H9 (cell line): ENCODE results near the gene PXK. TPM values are rescaled to one million over a fixed set of nuclear protein-coding genes. Genes with fewer than 3 reads are reported as not detected.

Experiments used
- DNase-seq: peaks from one replicate; pipeline ENCODE4 v3.0.0-alpha.2; 2017
- H2AFZ ChIP-seq: one replicate; pipeline ENCODE4 v1.6.1; 2013; ENCODE audit warnings: mild to moderate bottlenecking, low read length, control low read depth, moderate library complexity
- H2AK5ac ChIP-seq: 2 replicates; pipeline ENCODE4 v1.6.1; 2013; ENCODE audit warnings: low read length, control low read depth, mixed read lengths; ENCODE audit not compliant: insufficient read length
- H2BK120ac ChIP-seq: one replicate; pipeline ENCODE4 v1.6.1; 2013; ENCODE audit warnings: low read depth, mild to moderate bottlenecking, low read length, control low read depth, inconsistent platforms; ENCODE audit not compliant: poor library complexity, severe bottlenecking
- H2BK12ac ChIP-seq: 2 replicates; pipeline ENCODE4 v1.6.1; 2013; ENCODE audit warnings: low read length, control low read depth, mixed read lengths, low read depth; ENCODE audit not compliant: insufficient read length
- H2BK15ac ChIP-seq: 2 replicates; pipeline ENCODE4 v1.6.1; 2013; ENCODE audit warnings: low read depth, low read length, control low read depth
- H2BK20ac ChIP-seq: one replicate; pipeline ENCODE4 v1.6.1; 2013; ENCODE audit warnings: low read depth, mild to moderate bottlenecking, low read length, control low read depth, inconsistent platforms; ENCODE audit not compliant: poor library complexity, severe bottlenecking
- H2BK5ac ChIP-seq: 2 replicates; pipeline ENCODE4 v1.6.1; 2013; ENCODE audit warnings: low read length, control low read depth, mixed read lengths; ENCODE audit not compliant: insufficient read length
- H3K14ac ChIP-seq: 2 replicates; pipeline ENCODE4 v1.6.1; 2013; ENCODE audit warnings: low read length, control low read depth; ENCODE audit not compliant: insufficient read depth
- H3K18ac ChIP-seq: 2 replicates; pipeline ENCODE4 v1.6.1; 2013; ENCODE audit warnings: low read depth, mild to moderate bottlenecking, mixed read lengths, low read length, control low read depth; ENCODE audit not compliant: insufficient read length
- H3K23ac ChIP-seq: 2 replicates; pipeline ENCODE4 v1.6.1; 2013; ENCODE audit warnings: low read length, control low read depth, mixed read lengths, low read depth; ENCODE audit not compliant: insufficient read length
- H3K23me2 ChIP-seq: 2 replicates; pipeline ENCODE4 v1.6.1; 2013; ENCODE audit warnings: low read depth, mild to moderate bottlenecking, mixed read lengths, low read length, control low read depth; ENCODE audit not compliant: insufficient read length, poor library complexity, severe bottlenecking
- H3K27ac ChIP-seq: 2 replicates; pipeline ENCODE4 v1.5.1; 2013; ENCODE audit warnings: low read length, control low read depth, mixed read lengths, low read depth; ENCODE audit not compliant: insufficient read length
- H3K27me3 ChIP-seq: 2 replicates; pipeline ENCODE4 v1.6.1; 2013; ENCODE audit warnings: low read length, control low read depth, inconsistent platforms; ENCODE audit not compliant: insufficient read depth
- H3K4ac ChIP-seq: 2 replicates; pipeline ENCODE4 v1.6.1; 2013; ENCODE audit warnings: low read depth, mild to moderate bottlenecking, control low read depth, inconsistent platforms, low read length, moderate library complexity
- H3K4me1 ChIP-seq: 2 replicates; pipeline ENCODE4 v1.6.1; 2013; ENCODE audit warnings: low read length, control low read depth, inconsistent platforms; ENCODE audit not compliant: insufficient read depth
- H3K4me2 ChIP-seq: 2 replicates; pipeline ENCODE4 v1.6.1; 2013; ENCODE audit warnings: low read length, control low read depth, mixed read lengths; ENCODE audit not compliant: insufficient read length, insufficient read depth
- H3K56ac ChIP-seq: 2 replicates; pipeline ENCODE4 v1.6.1; 2013; ENCODE audit warnings: low read depth, mild to moderate bottlenecking, mixed read lengths, low read length, control low read depth; ENCODE audit not compliant: insufficient read length
- H3K79me1 ChIP-seq: 2 replicates; pipeline ENCODE4 v1.6.1; 2013; ENCODE audit warnings: low read depth, mild to moderate bottlenecking, moderate library complexity, low read length, control low read depth, inconsistent platforms; ENCODE audit not compliant: insufficient read depth, poor library complexity, severe bottlenecking
- H3K79me2 ChIP-seq: 2 replicates; pipeline ENCODE4 v1.6.1; 2013; ENCODE audit warnings: low read length, control low read depth, inconsistent platforms; ENCODE audit not compliant: insufficient read depth
- H3K9ac ChIP-seq: 2 replicates; pipeline ENCODE4 v1.6.1; 2013; ENCODE audit warnings: low read length, control low read depth, mixed read lengths; ENCODE audit not compliant: insufficient read length; ENCODE audit errors: extremely low read depth
- H3K9me3 ChIP-seq: one replicate; pipeline ENCODE4 v1.6.1; 2013; ENCODE audit warnings: low read depth, low read length, inconsistent platforms; ENCODE audit not compliant: control insufficient read depth
- H3T11ph ChIP-seq: one replicate; pipeline ENCODE4 v1.6.1; 2013; ENCODE audit warnings: mild to moderate bottlenecking, low read length, control low read depth, inconsistent platforms
- H4K20me1 ChIP-seq: one replicate; pipeline ENCODE4 v1.6.1; 2013; ENCODE audit not compliant: control insufficient read depth, insufficient read length, insufficient read depth
- H4K5ac ChIP-seq: 2 replicates; pipeline ENCODE4 v1.6.1; 2013; ENCODE audit warnings: low read depth, mild to moderate bottlenecking, mixed read lengths, low read length, control low read depth; ENCODE audit not compliant: insufficient read length
- H4K8ac ChIP-seq: replicated peaks from 2 replicates; pipeline ENCODE4 v1.6.1; 2013; ENCODE audit warnings: low read length, control low read depth, mixed read lengths, low read depth; ENCODE audit not compliant: insufficient read length
- H4K91ac ChIP-seq: 2 replicates; pipeline ENCODE4 v1.6.1; 2013; ENCODE audit warnings: low read depth, mild to moderate bottlenecking, moderate library complexity, mixed read lengths, low read length, control low read depth; ENCODE audit not compliant: insufficient read length
- H3K27ac Mint-ChIP-seq, 3 experiments: 2 replicates in 2 of 3; 3 replicates in 1 of 3; pipeline ENCODE4 v1.8.0; 2020 to 2021; ENCODE audit warnings: mixed read lengths in 3 of 3, mild to moderate bottlenecking in 1 of 3, moderate library complexity in 1 of 3
- H3K27me3 Mint-ChIP-seq: 2 replicates; pipeline ENCODE4 v1.8.0; 2021; ENCODE audit warnings: low read depth, mild to moderate bottlenecking, moderate library complexity, mixed read lengths
- H3K36me3 Mint-ChIP-seq, 3 experiments: 2 replicates in 2 of 3; 3 replicates in 1 of 3; pipeline ENCODE4 v1.8.0; 2020 to 2021; ENCODE audit warnings: low read depth in 3 of 3, mixed read lengths in 3 of 3; ENCODE audit not compliant: insufficient read depth in 1 of 3
- H3K4me1 Mint-ChIP-seq, 2 experiments: 2 replicates each; pipeline ENCODE4 v1.8.0; 2020; ENCODE audit warnings: mixed read lengths in 2 of 2
- H3K4me3 Mint-ChIP-seq, 2 experiments: 2 replicates in 1 of 2; 3 replicates in 1 of 2; pipeline ENCODE4 v1.8.0; 2020 to 2021; ENCODE audit warnings: mild to moderate bottlenecking in 2 of 2, mixed read lengths in 2 of 2, moderate library complexity in 1 of 2
- H3K9me3 Mint-ChIP-seq, 2 experiments: 2 replicates in 1 of 2; 3 replicates in 1 of 2; pipeline ENCODE4 v1.8.0; 2020; ENCODE audit warnings: mild to moderate bottlenecking in 2 of 2, mixed read lengths in 2 of 2, moderate library complexity in 1 of 2
- CTCF ChIP-seq: fragments of 200-600 bp; sonication (generic); conservative IDR thresholded peaks from 3 replicates; pipeline ENCODE4 v1.8.0; 2021; ENCODE audit warnings: antibody characterized with exemption, mild to moderate bottlenecking
- WGBS: extraction: QIAGEN DNeasy Blood & Tissue Kit; methylation state at CpG from one replicate; pipeline ENCODE4 v1.1.7; 2013; ENCODE audit warnings: missing lambda C conversion rate, low lambda C conversion rate, mixed read lengths; ENCODE audit not compliant: insufficient read length; ENCODE audit errors: extremely low coverage; 5-methylcytosine and 5-hydroxymethylcytosine counted together
- total RNA-seq: library from RNA; stranded (reverse); gene quantifications from 2 replicates; pipeline ENCODE4 v1.2.1, GENCODE V29; 2021

Gene PXK
- total RNA-seq, 1 experiment from 2014 or later: 3.3 TPM

GRCh38 chr3:58386626-58387365 is 54.1 kb downstream of the PXK start:
- Histone ChIP-seq H2BK120ac (no peak overlapping the region), H3K79me2 (no peaks in the 10 kb centered on the region), H3K9ac (no peak overlapping the region), H3K4me1 (peaks cover 4% of the 10 kb centered on the region; the same call in 1 of the 2 replicates), H3K9me3 (no peaks in the 10 kb centered on the region), H3K4ac (no peak overlapping the region), H2AK5ac (no peak overlapping the region), H4K20me1 (no peaks in the 10 kb centered on the region), H2BK20ac (no peak overlapping the region), H3K27me3 (no peaks in the 10 kb centered on the region), H3K23ac (no peak overlapping the region), H3K18ac (no peak overlapping the region), H4K5ac (no peak overlapping the region), H3K23me2 (no peaks in the 10 kb centered on the region), H3T11ph (no peak overlapping the region), H3K56ac (no peak overlapping the region), H2BK5ac (no peak overlapping the region), H2BK15ac (no peak overlapping the region), H3K79me1 (no peaks in the 10 kb centered on the region), H2BK12ac (no peak overlapping the region), H3K14ac (no peak overlapping the region), H2AFZ (no peak overlapping the region), H3K4me2 (no peak overlapping the region), H4K8ac (no peak overlapping the region), H3K27ac (no peak overlapping the region), H4K91ac (no peak overlapping the region)
- H3K36me3 Mint-ChIP-seq: no peaks in the 10 kb centered on the region; a peak in 1 of 7 replicates
- H3K4me1 Mint-ChIP-seq: peaks cover 18 to 19% of the 10 kb centered on the region in 2 experiments
- no peak overlapping the region for H3K4me3 Mint-ChIP-seq
- H3K9me3 Mint-ChIP-seq: no peaks in the 10 kb centered on the region
- peak; percentile 36 for DNase-seq
- no peak for TF ChIP-seq CTCF
- peak overlapping the region in 2 of 3 experiments; percentile 36 to 76; a peak in 2 of 7 replicates for H3K27ac Mint-ChIP-seq
- WGBS: no CpG with 5 or more reads among the region's 3 CpGs
- no peaks in the 10 kb centered on the region; the same call in 1 of the 2 replicates for H3K27me3 Mint-ChIP-seq
